Astrocyte of the spinal cord (primary cell): ENCODE measurements around the gene TEDDM1.
"Not testable (repeated sequence)": the region's sequence is repeated elsewhere in the genome, so short reads cannot be mapped to it uniquely, and the experiment has no call there.

Experiments used
- DNase-seq: peaks from one replicate; pipeline ENCODE4 v3.0.0; 2011; ENCODE audit warnings: low read depth, low spot score
- H3K4me3 ChIP-seq: 2 replicates; pipeline ENCODE4 v1.5.1; 2011; ENCODE audit warnings: low read depth, mild to moderate bottlenecking, low read length, moderate library complexity
- in situ Hi-C: cut with HindIII; loops from 2 replicates; pipeline ENCODE4 v1.10.0; 2017; ENCODE audit warnings: low sequenced_read_pairs
- TF ChIP-seq, protein P1 (sequence below): IDR thresholded peaks from 2 replicates; pipeline ENCODE4 v1.5.1; 2012; ENCODE audit warnings: low read depth, mild to moderate bottlenecking, low read length, inconsistent platforms

The TEDDM1 gene, protein sequence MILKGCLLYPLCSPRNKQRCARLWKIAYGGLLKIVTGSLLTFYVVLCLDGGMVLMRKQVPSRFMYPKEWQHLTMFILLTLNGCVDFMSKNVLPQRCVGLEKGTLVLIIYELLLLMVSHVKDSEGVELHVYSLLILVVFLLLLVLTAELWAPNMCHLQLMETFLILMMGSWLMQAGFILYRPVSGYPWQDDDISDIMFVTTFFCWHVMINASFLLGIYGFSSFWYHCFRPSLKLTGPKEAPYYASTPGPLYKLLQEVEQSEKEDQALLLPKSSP

DNA sequence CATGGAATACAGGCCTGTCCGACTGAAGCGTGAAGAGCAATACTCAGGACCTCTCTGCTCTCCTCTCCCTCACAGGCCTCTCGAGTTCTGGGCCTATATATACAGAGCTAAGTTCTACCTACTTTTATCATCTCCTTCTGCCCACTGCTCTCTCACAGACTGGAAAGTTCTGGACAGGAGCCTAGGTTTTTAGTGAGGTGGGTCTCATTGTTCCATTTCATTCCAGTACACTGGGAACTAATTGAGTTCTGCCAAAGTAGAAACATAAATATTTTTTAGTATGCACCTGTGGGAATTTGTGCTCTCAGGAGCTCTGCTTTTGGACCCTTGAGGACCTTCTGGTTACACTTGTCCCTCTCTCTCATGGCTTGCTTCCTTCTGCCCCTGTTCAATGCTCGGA is at the start of gene TEDDM1:
Gene TEDDM1, minus strand, starts transcription at position 101 of the 400 bp plus-strand sequence. CDS start 182 bp downstream, outside the sequence.
- TF ChIP-seq, protein P1, sequence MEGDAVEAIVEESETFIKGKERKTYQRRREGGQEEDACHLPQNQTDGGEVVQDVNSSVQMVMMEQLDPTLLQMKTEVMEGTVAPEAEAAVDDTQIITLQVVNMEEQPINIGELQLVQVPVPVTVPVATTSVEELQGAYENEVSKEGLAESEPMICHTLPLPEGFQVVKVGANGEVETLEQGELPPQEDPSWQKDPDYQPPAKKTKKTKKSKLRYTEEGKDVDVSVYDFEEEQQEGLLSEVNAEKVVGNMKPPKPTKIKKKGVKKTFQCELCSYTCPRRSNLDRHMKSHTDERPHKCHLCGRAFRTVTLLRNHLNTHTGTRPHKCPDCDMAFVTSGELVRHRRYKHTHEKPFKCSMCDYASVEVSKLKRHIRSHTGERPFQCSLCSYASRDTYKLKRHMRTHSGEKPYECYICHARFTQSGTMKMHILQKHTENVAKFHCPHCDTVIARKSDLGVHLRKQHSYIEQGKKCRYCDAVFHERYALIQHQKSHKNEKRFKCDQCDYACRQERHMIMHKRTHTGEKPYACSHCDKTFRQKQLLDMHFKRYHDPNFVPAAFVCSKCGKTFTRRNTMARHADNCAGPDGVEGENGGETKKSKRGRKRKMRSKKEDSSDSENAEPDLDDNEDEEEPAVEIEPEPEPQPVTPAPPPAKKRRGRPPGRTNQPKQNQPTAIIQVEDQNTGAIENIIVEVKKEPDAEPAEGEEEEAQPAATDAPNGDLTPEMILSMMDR: no peak
- no peak for DNase-seq
- no peak within 1 kb of the TSS for H3K4me3 ChIP-seq
- in situ Hi-C loops: no loop called here

DNA sequence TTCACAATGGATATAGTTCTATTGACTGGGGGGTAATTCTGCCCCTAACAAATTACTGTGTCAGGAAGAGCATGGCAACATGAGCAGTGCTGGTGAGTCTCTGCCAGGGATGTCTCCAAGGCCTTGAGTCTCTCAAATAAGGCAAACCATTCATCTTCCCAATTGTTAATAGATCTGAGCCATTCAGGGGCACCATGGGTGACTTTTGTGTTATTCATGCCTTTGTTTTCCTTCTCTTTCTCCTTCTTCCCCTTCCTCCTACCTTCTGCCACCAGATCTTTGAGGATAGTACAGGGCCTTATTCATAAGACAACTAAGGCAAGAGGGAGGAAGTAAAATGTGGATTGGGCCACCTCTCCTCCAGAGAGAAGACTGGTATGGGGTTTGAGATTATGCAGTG is 49.6 kb upstream of the TEDDM1 start, which contains the start of gene RGSL1:
Gene RGSL1, plus strand, starts transcription at position 60 of the 400 bp plus-strand sequence. Its CDS starts 20 bp downstream, at position 80.
- DNase-seq: no peak
- in situ Hi-C loops: no loop called here
- no peak within 1 kb of the TSS for H3K4me3 ChIP-seq
- TF ChIP-seq, protein P1: no peak

DNA sequence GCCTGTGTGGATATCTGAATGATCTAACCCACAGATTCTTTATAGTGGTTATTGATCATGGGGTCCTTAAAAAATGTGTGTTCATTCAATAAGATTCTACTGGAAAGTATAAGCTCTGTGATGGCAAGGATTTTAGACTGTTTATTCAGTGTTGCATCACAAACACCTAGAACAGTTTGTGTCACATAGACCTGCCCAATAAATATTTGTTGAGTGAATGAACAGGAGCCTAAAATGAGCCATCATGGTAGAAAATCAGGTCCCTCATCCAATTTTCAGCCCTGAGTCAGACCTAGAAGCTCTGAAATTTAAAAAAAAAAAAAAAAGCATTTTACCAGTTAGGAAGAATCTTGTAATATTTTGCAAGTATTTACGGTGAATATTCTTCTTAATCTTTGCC is 47.2 kb upstream of the TEDDM1 start:
- TF ChIP-seq, protein P1: no peak
- H3K4me3 ChIP-seq: no peak overlapping the region
- no peak for DNase-seq
- in situ Hi-C loops: no loop called here

DNA sequence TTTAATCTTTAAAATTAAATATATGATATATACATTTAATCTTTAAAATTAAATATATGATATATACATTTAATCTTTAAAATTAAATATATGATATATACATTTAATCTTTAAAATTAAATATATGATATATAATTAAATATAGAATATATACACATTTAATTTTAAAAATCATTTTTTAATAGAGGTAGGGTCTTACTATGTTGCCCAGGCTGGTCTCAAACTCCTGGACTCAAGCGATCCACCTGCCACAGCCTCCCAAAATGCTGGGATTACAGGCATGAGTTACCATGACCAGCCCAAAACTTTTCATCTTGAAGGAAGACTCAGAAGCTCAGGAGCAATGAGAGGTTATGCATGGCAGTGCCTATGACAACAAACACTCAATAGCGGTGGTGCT is 46.7 kb upstream of the TEDDM1 start:
- H3K4me3 ChIP-seq, DNase-seq, in situ Hi-C loops: not testable (repeated sequence)

DNA sequence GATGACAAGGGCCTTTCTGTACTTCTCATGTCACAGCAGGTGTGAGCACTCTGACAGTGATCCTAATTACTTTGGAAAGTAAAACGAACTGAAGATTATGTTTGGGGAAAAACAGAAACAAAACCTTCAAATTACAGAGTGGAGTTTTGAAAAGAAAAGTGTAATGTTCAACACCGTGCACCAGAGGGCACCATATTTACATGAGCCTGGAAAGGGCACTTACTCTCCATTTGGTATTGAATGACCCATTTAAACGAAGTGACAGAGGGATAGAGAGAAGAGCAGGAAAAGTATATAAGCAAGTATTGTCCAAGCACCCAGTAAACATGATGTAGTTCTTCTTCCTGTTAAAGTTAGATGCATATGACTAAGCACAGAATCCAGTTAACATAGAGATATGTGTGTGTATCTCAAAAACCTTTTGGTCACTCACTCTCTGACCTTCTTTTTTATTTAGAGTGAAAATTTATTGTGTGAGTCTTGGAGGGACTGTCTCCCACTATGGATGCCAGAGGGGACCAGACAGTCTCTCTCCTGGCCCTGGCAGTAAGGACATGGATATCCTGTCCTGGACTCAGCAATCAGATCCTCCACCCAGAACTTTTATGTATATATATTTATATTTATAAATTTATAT is 45.7 kb upstream of the TEDDM1 start:
- in situ Hi-C loops: no loop called here
- no peak overlapping the region for H3K4me3 ChIP-seq
- DNase-seq: peak; percentile 39
- TF ChIP-seq, protein P1: peak; percentile 56

DNA sequence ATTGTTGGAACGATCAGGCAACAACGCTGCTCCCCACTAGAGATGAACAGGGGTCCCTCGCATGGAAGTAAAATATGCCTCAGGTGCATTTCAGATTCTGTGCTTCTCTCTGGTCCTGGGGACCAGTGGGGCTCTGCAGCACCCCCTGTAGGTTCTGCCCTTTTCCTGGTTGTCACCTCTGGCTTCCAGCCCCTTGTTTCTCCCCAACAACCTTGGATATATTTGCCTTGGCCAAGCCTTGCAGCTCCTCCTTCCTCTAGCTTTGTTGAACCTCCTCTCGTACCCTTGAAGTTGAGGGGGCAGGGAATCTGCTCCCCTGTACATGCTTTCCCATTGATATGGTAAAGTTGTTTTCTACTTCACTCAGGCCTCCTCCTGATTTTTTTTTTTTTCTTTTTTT is 44.0 kb upstream of the TEDDM1 start:
- no peak for DNase-seq
- in situ Hi-C loops: no loop called here
- H3K4me3 ChIP-seq: no peak overlapping the region
- TF ChIP-seq, protein P1: no peak

DNA sequence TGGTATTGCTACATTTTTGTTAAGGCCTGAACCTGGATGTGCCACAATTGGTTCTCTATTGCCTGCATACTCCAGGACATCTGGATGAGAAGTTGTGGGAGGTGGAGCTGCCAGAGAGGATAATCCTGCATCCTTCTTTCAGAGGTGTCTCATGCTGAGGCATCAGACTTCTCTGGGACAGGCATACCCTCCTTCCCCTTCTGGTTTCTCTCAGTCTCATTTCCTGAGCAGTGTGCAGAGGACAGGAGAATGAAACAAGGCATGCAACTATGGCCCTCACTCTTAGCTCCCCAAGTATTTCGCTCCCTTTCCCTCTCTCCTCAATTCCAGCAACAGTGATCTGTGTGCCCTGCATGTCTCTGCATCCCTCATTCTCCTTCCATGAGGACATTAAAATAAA is 41.9 kb upstream of the TEDDM1 start:
- no peak overlapping the region for H3K4me3 ChIP-seq
- TF ChIP-seq, protein P1: no peak
- DNase-seq: no peak
- in situ Hi-C loops: no loop called here
